Measurements from ENCODE around the gene UMODL1. TPM values are rescaled to one million over a fixed set of nuclear protein-coding genes. Genes with fewer than 3 reads are reported as not detected.

The UMODL1 gene
- total RNA-seq, 1 experiment from 2014 or later, result 0.18 TPM

DNA sequence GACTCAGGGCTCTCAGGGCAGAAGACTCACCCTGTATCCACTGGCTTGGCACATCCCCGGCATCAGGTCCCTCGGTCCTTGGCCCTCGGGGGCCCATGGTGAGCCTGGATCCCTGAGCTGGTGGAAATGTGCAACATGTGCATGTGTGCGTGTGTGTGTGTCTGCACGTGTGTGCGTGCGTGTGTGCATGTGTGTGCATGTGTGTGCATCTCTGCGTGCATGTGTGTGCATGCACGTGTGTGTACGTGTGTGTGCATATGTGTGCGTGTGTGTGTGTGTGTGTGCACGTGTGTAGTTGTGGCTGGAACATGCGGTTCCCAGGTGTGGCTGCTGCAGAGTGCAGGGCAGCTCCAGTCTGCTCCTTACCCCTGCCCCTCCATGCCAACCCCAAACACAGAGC lies 51.3 kb downstream of the UMODL1 start:
- Histone ChIP-seq H3K9me3 (ENCODE audit: control insufficient read depth, insufficient read depth, low read depth, low read length) (no peaks in the 10 kb centered on the region), H3K36me3 (ENCODE audit: control insufficient read depth, insufficient read depth, low read length) (no peaks in the 10 kb centered on the region), H3K4me3 (ENCODE audit: low read depth in 2 of 2, low read length in 2 of 2) (no peak overlapping the region), H3K27me3 (ENCODE audit: control insufficient read depth, insufficient read depth, low read length) (no peaks in the 10 kb centered on the region), H3K4me1 (ENCODE audit: control insufficient read depth, insufficient read depth, low read length) (no peaks in the 10 kb centered on the region), H3K27ac (ENCODE audit: low read length) (no peak overlapping the region)
- ATAC-seq, result no peak
- POLR2A ChIA-PET, result no interaction called here
- CTCF ChIA-PET, result no interaction called here
- BruUV-seq (replicated peaks), result no TSS peak
- in situ Hi-C loops (cut with HindIII; ENCODE audit: low pct_unique_long_range_greater_than_20kb, low sequenced_read_pairs), result no loop called here
- no peak for TF ChIP-seq POLR2AphosphoS5 (IDR thresholded peaks at IDR 0.05; ENCODE audit: low read depth, low read length)
- TF ChIP-seq, protein P1, sequence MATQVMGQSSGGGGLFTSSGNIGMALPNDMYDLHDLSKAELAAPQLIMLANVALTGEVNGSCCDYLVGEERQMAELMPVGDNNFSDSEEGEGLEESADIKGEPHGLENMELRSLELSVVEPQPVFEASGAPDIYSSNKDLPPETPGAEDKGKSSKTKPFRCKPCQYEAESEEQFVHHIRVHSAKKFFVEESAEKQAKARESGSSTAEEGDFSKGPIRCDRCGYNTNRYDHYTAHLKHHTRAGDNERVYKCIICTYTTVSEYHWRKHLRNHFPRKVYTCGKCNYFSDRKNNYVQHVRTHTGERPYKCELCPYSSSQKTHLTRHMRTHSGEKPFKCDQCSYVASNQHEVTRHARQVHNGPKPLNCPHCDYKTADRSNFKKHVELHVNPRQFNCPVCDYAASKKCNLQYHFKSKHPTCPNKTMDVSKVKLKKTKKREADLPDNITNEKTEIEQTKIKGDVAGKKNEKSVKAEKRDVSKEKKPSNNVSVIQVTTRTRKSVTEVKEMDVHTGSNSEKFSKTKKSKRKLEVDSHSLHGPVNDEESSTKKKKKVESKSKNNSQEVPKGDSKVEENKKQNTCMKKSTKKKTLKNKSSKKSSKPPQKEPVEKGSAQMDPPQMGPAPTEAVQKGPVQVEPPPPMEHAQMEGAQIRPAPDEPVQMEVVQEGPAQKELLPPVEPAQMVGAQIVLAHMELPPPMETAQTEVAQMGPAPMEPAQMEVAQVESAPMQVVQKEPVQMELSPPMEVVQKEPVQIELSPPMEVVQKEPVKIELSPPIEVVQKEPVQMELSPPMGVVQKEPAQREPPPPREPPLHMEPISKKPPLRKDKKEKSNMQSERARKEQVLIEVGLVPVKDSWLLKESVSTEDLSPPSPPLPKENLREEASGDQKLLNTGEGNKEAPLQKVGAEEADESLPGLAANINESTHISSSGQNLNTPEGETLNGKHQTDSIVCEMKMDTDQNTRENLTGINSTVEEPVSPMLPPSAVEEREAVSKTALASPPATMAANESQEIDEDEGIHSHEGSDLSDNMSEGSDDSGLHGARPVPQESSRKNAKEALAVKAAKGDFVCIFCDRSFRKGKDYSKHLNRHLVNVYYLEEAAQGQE (IDR thresholded peaks at IDR 0.05; ENCODE audit: insufficient read depth in 1 of 2, low read depth in 2 of 2, low read length in 1 of 2), result no peak
- no peak for TF ChIP-seq SIN3A (IDR thresholded peaks at IDR 0.05; ENCODE audit: borderline replicate concordance, insufficient read depth, low read depth, low read length)
- TF ChIP-seq, protein P2, sequence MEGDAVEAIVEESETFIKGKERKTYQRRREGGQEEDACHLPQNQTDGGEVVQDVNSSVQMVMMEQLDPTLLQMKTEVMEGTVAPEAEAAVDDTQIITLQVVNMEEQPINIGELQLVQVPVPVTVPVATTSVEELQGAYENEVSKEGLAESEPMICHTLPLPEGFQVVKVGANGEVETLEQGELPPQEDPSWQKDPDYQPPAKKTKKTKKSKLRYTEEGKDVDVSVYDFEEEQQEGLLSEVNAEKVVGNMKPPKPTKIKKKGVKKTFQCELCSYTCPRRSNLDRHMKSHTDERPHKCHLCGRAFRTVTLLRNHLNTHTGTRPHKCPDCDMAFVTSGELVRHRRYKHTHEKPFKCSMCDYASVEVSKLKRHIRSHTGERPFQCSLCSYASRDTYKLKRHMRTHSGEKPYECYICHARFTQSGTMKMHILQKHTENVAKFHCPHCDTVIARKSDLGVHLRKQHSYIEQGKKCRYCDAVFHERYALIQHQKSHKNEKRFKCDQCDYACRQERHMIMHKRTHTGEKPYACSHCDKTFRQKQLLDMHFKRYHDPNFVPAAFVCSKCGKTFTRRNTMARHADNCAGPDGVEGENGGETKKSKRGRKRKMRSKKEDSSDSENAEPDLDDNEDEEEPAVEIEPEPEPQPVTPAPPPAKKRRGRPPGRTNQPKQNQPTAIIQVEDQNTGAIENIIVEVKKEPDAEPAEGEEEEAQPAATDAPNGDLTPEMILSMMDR (IDR thresholded peaks at IDR 0.05), result no peak
- TF ChIP-seq TCF7L2 (IDR thresholded peaks at IDR 0.05; ENCODE audit: low read depth, low read length), result no peak
- intact Hi-C loops (cut with micrococcal nuclease; ENCODE audit: unreplicated experiment), result no loop called here
- no peak for DNase-seq (ENCODE audit: low read depth, low spot score)

DNA sequence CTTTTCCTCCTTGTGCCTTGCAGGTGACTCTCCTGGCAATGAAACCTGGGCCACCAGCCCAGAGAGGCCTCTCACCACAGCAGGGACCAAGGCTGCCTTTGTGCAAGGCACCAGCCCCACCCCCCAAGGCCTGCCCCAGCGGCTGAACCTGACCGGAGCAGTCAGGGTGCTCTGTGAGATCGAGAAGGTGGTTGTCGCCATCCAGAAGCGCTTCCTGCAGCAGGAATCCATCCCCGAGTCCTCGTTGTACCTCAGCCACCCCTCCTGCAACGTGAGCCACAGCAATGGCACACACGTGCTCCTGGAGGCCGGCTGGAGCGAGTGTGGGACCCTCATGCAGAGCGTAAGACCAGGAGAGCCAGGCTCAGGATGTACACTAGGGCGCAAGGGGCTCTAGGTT lies 51.7 kb downstream of the UMODL1 start:
- TF ChIP-seq POLR2AphosphoS5 (IDR thresholded peaks at IDR 0.05; ENCODE audit: low read depth, low read length) (no peak), SIN3A (IDR thresholded peaks at IDR 0.05; ENCODE audit: borderline replicate concordance, insufficient read depth, low read depth, low read length) (no peak), TCF7L2 (IDR thresholded peaks at IDR 0.05; ENCODE audit: low read depth, low read length) (no peak)
- TF ChIP-seq, protein P2 (IDR thresholded peaks at IDR 0.05), result no peak
- TF ChIP-seq, protein P1 (IDR thresholded peaks at IDR 0.05; ENCODE audit: insufficient read depth in 1 of 2, low read depth in 2 of 2, low read length in 1 of 2), result no peak
- Histone ChIP-seq H3K4me1 (ENCODE audit: control insufficient read depth, insufficient read depth, low read length) (no peaks in the 10 kb centered on the region), H3K9me3 (ENCODE audit: control insufficient read depth, insufficient read depth, low read depth, low read length) (no peaks in the 10 kb centered on the region), H3K4me3 (ENCODE audit: low read depth in 2 of 2, low read length in 2 of 2) (no peak overlapping the region), H3K36me3 (ENCODE audit: control insufficient read depth, insufficient read depth, low read length) (no peaks in the 10 kb centered on the region), H3K27ac (ENCODE audit: low read length) (no peak overlapping the region), H3K27me3 (ENCODE audit: control insufficient read depth, insufficient read depth, low read length) (no peaks in the 10 kb centered on the region)
- POLR2A ChIA-PET, result no interaction called here
- intact Hi-C loops (cut with micrococcal nuclease; ENCODE audit: unreplicated experiment) (no loop called here), in situ Hi-C loops (cut with HindIII; ENCODE audit: low pct_unique_long_range_greater_than_20kb, low sequenced_read_pairs) (no loop called here)
- ATAC-seq, result no peak
- BruUV-seq (replicated peaks), result no TSS peak
- CTCF ChIA-PET, result no interaction called here
- DNase-seq (ENCODE audit: low read depth, low spot score), result no peak
